H1 (cell line): ENCODE results near the gene ANKRD24. TPM values are rescaled to one million over a fixed set of nuclear protein-coding genes. Genes with fewer than 3 reads are reported as not detected.

Source experiments
- CTCF ChIA-PET: fragments of 300-600 bp; sonication (Branson Sonifier 250); formaldehyde crosslinking; loops from one replicate; lab custom pipeline; 2021; ENCODE audit not compliant: partially characterized antibody; lab: Charles Lee
- POLR2A ChIA-PET: fragments of 300-600 bp; sonication (Branson Sonifier 250); formaldehyde crosslinking; loops from one replicate; lab custom pipeline; 2021; ENCODE audit warnings: inconsistent platforms; ENCODE audit not compliant: partially characterized antibody; lab: Charles Lee
- DNase-seq, 2 experiments: peaks; one replicate each; pipeline versions ENCODE4 v3.0.0 to v3.0.0-alpha.2; 2010 to 2022; ENCODE audit warnings: low spot score in 2 of 2, low read depth in 1 of 2, mixed read lengths in 1 of 2
- FAIRE-seq: peaks from 2 replicates; lab custom pipeline; 2011; peaks lifted over from hg19 to GRCh38; lab: Jason Lieb, UNC
- H2AFZ ChIP-seq: 2 replicates; pipeline ENCODE4 v1.8.1; 2012; ENCODE audit warnings: low read length, inconsistent platforms
- H2AK5ac ChIP-seq: 2 replicates; pipeline ENCODE4 v1.6.1; 2013; ENCODE audit warnings: low read depth, low read length
- H2BK120ac ChIP-seq: replicated peaks from 2 replicates; pipeline ENCODE3; 2013; ENCODE audit warnings: low read depth, low read length, inconsistent platforms
- H2BK12ac ChIP-seq: 2 replicates; pipeline ENCODE4 v1.6.1; 2013; ENCODE audit warnings: low read depth, low read length
- H2BK15ac ChIP-seq: 2 replicates; pipeline ENCODE4 v1.6.1; 2013; ENCODE audit warnings: low read length
- H2BK20ac ChIP-seq: 2 replicates; pipeline ENCODE4 v1.6.1; 2013; ENCODE audit warnings: low read length
- H2BK5ac ChIP-seq: 2 replicates; pipeline ENCODE4 v1.6.1; 2013; ENCODE audit warnings: low read depth, low read length
- H3K14ac ChIP-seq: 2 replicates; pipeline ENCODE4 v1.6.1; 2013; ENCODE audit warnings: inconsistent platforms; ENCODE audit not compliant: insufficient read length
- H3K18ac ChIP-seq: 2 replicates; pipeline ENCODE4 v1.6.1; 2013; ENCODE audit warnings: low read length; ENCODE audit errors: extremely low read depth
- H3K23ac ChIP-seq: 2 replicates; pipeline ENCODE4 v1.6.1; 2013; ENCODE audit warnings: inconsistent platforms; ENCODE audit not compliant: insufficient read length
- H3K23me2 ChIP-seq: 2 replicates; pipeline ENCODE4 v1.6.1; 2013; ENCODE audit warnings: low read depth, low read length
- H3K27ac ChIP-seq: 2 replicates; pipeline ENCODE4 v1.6.1; 2011; ENCODE audit warnings: low read depth, low read length, inconsistent platforms
- H3K27me3 ChIP-seq, 4 experiments: replicated peaks in 1 of 4; 1 replicate in 1 of 4; 2 replicates in 3 of 4; pipeline versions ENCODE4 v1.6.1 to v1.8.1; 2011 to 2013; ENCODE audit warnings: low read length in 3 of 4, mild to moderate bottlenecking in 3 of 4, inconsistent platforms in 2 of 4, mixed read lengths in 2 of 4, moderate library complexity in 1 of 4; ENCODE audit not compliant: control insufficient read depth in 3 of 4, insufficient read depth in 3 of 4; ENCODE audit errors: extremely low read depth in 1 of 4
- H3K36me3 ChIP-seq, 4 experiments: 2 replicates each; pipeline versions ENCODE4 v1.6.1 to v1.8.1; 2011 to 2013; ENCODE audit warnings: mild to moderate bottlenecking in 4 of 4, low read length in 3 of 4, moderate library complexity in 2 of 4, control low read depth in 1 of 4, inconsistent platforms in 1 of 4; ENCODE audit not compliant: insufficient read depth in 4 of 4, control insufficient read depth in 2 of 4
- H3K4ac ChIP-seq: replicated peaks from 2 replicates; pipeline ENCODE3; 2013; ENCODE audit warnings: low read length, low read depth, mixed read lengths, inconsistent platforms; ENCODE audit not compliant: insufficient read length
- H3K4me1 ChIP-seq, 4 experiments: replicated peaks in 1 of 4; 1 replicate in 1 of 4; 2 replicates in 3 of 4; pipeline versions ENCODE4 v1.6.1 to v1.8.1; 2011 to 2013; ENCODE audit warnings: low read length in 3 of 4, inconsistent platforms in 2 of 4, mixed read lengths in 1 of 4; ENCODE audit not compliant: insufficient read depth in 4 of 4, control insufficient read depth in 3 of 4
- H3K4me2 ChIP-seq, 2 experiments: 2 replicates each; pipeline versions ENCODE4 v1.6.1 to v1.8.1; 2011 to 2013; ENCODE audit warnings: low read depth in 2 of 2, low read length in 2 of 2, control low read depth in 1 of 2, inconsistent platforms in 1 of 2, mild to moderate bottlenecking in 1 of 2; ENCODE audit not compliant: insufficient read depth in 1 of 2
- H3K4me3 ChIP-seq, 4 experiments: fragments of 200-600, 300-600 bp in 1 of 4; sonication (generic), shearing (Covaris generic), sonication (Bioruptor Twin) in 1 of 4; 2 replicates each; pipeline versions ENCODE4 v1.5.1 to v1.8.1; 2011 to 2016; ENCODE audit warnings: low read length in 4 of 4, low read depth in 3 of 4, control low read depth in 2 of 4, inconsistent platforms in 2 of 4, mild to moderate bottlenecking in 2 of 4, mixed read lengths in 1 of 4, moderate library complexity in 1 of 4; ENCODE audit not compliant: insufficient read depth in 2 of 4; ENCODE audit errors: extremely low read depth in 1 of 4
- H3K56ac ChIP-seq: replicated peaks from 2 replicates; pipeline ENCODE3; 2013; ENCODE audit warnings: low read depth, mild to moderate bottlenecking, mixed read lengths, low read length, inconsistent platforms; ENCODE audit not compliant: insufficient read length
- H3K79me1 ChIP-seq: 2 replicates; pipeline ENCODE4 v1.6.1; 2013; ENCODE audit warnings: low read depth, low read length, control low read depth
- H3K79me2 ChIP-seq, 2 experiments: 2 replicates each; pipeline versions ENCODE4 v1.6.1 to v1.8.1; 2012 to 2013; ENCODE audit warnings: low read length in 2 of 2, mild to moderate bottlenecking in 2 of 2, inconsistent platforms in 1 of 2; ENCODE audit not compliant: insufficient read depth in 2 of 2, control insufficient read depth in 1 of 2
- H3K9ac ChIP-seq, 4 experiments: replicated peaks in 1 of 4; 1 replicate in 1 of 4; 2 replicates in 3 of 4; pipeline versions ENCODE4 v1.6.1 to v1.8.1; 2011 to 2013; ENCODE audit warnings: low read depth in 3 of 4, low read length in 3 of 4, control low read depth in 2 of 4, mild to moderate bottlenecking in 2 of 4, moderate library complexity in 2 of 4, inconsistent platforms in 1 of 4; ENCODE audit errors: extremely low read depth in 1 of 4
- H3K9me3 ChIP-seq, 2 experiments: 2 replicates each; pipeline versions ENCODE4 v1.6.1 to v1.8.1; 2012 to 2013; ENCODE audit warnings: mild to moderate bottlenecking in 2 of 2, moderate library complexity in 2 of 2, control low read depth in 1 of 2, inconsistent platforms in 1 of 2, low read depth in 1 of 2, low read length in 1 of 2, mixed read lengths in 1 of 2; ENCODE audit not compliant: insufficient read depth in 2 of 2
- H4K20me1 ChIP-seq, 2 experiments: replicated peaks in 1 of 2; 2 replicates each; pipeline versions ENCODE3 to v1.8.1; 2011 to 2013; ENCODE audit warnings: inconsistent platforms in 2 of 2, low read length in 2 of 2, mild to moderate bottlenecking in 1 of 2; ENCODE audit not compliant: insufficient read depth in 2 of 2, control insufficient read depth in 1 of 2
- H4K5ac ChIP-seq: 2 replicates; pipeline ENCODE4 v1.6.1; 2013; ENCODE audit warnings: low read length, low read depth, mixed read lengths, inconsistent platforms; ENCODE audit not compliant: insufficient read length
- H4K8ac ChIP-seq: 2 replicates; pipeline ENCODE4 v1.8.0; 2013; ENCODE audit warnings: mild to moderate bottlenecking, moderate library complexity, low read length, inconsistent platforms; ENCODE audit not compliant: insufficient read depth; ENCODE audit errors: extremely low read depth
- H4K91ac ChIP-seq: replicated peaks from 2 replicates; pipeline ENCODE3; 2013; ENCODE audit warnings: low read length, mixed read lengths, inconsistent platforms; ENCODE audit not compliant: insufficient read length
- EP300 ChIP-seq, 2 experiments: IDR thresholded peaks; 1 replicate in 1 of 2; 2 replicates in 1 of 2; pipeline ENCODE4 v1.6.1; 2011 to 2012; ENCODE audit warnings: low read depth in 2 of 2, low read length in 2 of 2, mild to moderate bottlenecking in 2 of 2, borderline replicate concordance in 1 of 2, inconsistent platforms in 1 of 2, moderate library complexity in 1 of 2
- NANOG ChIP-seq: IDR thresholded peaks from 2 replicates; pipeline ENCODE4 v1.6.1; 2011; ENCODE audit warnings: low read length, low read depth, mild to moderate bottlenecking, inconsistent platforms; ENCODE audit not compliant: insufficient read depth, poor library complexity, severe bottlenecking
- NRF1 ChIP-seq: IDR thresholded peaks from 2 replicates; pipeline ENCODE4 v1.6.1; 2011; ENCODE audit warnings: mild to moderate bottlenecking, low read depth, low read length, improper control_type of control experiment
- RFX5 ChIP-seq: IDR thresholded peaks from 2 replicates; pipeline ENCODE4 v1.6.1; 2011; ENCODE audit warnings: low read depth, low read length, improper control_type of control experiment, borderline replicate concordance
- SUZ12 ChIP-seq: fragments of 200-600 bp; sonication (generic); IDR thresholded peaks from 2 replicates; pipeline ENCODE4 v1.6.1; 2012; ENCODE audit warnings: mild to moderate bottlenecking, inconsistent platforms, low read length, moderate library complexity, mixed read lengths
- TAF1 ChIP-seq: IDR thresholded peaks from 2 replicates; pipeline ENCODE4 v1.6.1; 2011; ENCODE audit warnings: mild to moderate bottlenecking, low read depth, low read length
- YY1 ChIP-seq: IDR thresholded peaks from 2 replicates; pipeline ENCODE4 v1.6.1; 2011; ENCODE audit warnings: low read depth, mild to moderate bottlenecking, low read length
- WGBS, 2 experiments: shearing (Covaris generic) in 1 of 2; methylation state at CpG; one replicate each; pipeline versions ENCODE4 v1.1.6 to v1.1.7; 2013 to 2015; ENCODE audit warnings: low lambda C conversion rate in 2 of 2, mixed read lengths in 2 of 2, inconsistent platforms in 1 of 2, low coverage in 1 of 2, missing lambda C conversion rate in 1 of 2; ENCODE audit not compliant: insufficient replicate concordance in 2 of 2, insufficient coverage in 1 of 2, insufficient read length in 1 of 2; ENCODE audit errors: extremely low coverage in 1 of 2, missing lambda C conversion rate in 1 of 2; 5-methylcytosine and 5-hydroxymethylcytosine counted together
- polyA plus RNA-seq, 7 experiments: library from polyadenylated mRNA; depleted of rRNA in 3 of 7; stranded (reverse) in 5 of 7; unstranded in 2 of 7; fragments of >200 nt in 5 of 7; fragments of 200-250 nt in 2 of 7; gene quantifications; 1 replicate in 5 of 7; 2 replicates in 1 of 7; 4 replicates in 1 of 7; pipeline versions ENCODE4 v1.2.1 to v1.2.3, GENCODE V29; 2011 to 2013; ENCODE audit warnings: missing spikeins in 2 of 7, mixed read lengths in 2 of 7
- total RNA-seq: library from RNA; stranded (reverse); fragmentation: NEBNext Ultra II Directional; extraction: Animal tissue kit (Norgen Biotek cat#: 25700); gene quantifications from 2 replicates; pipeline ENCODE4 v1.2.1, GENCODE V29; 2021

Gene ANKRD24
- total and polyA plus RNA-seq, 2 of the 8 experiments (the other 6 are each of a cell fraction or from before 2014, with no cell fraction given), result 7.6 to 14.1 TPM

GRCh38 chr19:4154571-4155312 is 27.7 kb upstream of the ANKRD24 start:
- no peak for TF ChIP-seq TAF1
- no peak for TF ChIP-seq YY1
- TF ChIP-seq RFX5, result no peak
- TF ChIP-seq NRF1, result no peak
- no peak for TF ChIP-seq EP300 (IDR thresholded peaks at IDR 0.05; ENCODE audit: borderline replicate concordance in 1 of 2, low read depth in 2 of 2, low read length in 2 of 2)
- no peak for TF ChIP-seq NANOG
- TF ChIP-seq SUZ12, result no peak
- Histone ChIP-seq H3K27ac (no peak overlapping the region), H3K79me2 (no peaks in the 10 kb centered on the region), H3K23me2 (no peaks in the 10 kb centered on the region), H3K4me3 (no peak overlapping the region), H4K91ac (no peak overlapping the region), H2BK5ac (no peak overlapping the region), H3K4ac (no peak overlapping the region), H4K5ac (no peak overlapping the region), H4K20me1 (no peaks in the 10 kb centered on the region), H3K9me3 (no peaks in the 10 kb centered on the region), H3K4me1 (no peaks in the 10 kb centered on the region; a peak in 1 of 7 replicates), H3K4me2 (no peak overlapping the region), H2AK5ac (no peak overlapping the region), H3K79me1 (no peaks in the 10 kb centered on the region), H3K18ac (no peak overlapping the region), H2BK15ac (peak overlapping the region; percentile 46; the same call in 1 of the 2 replicates), H2AFZ (no peak overlapping the region; the same call in 1 of the 2 replicates), H3K27me3 (no peaks in the 10 kb centered on the region; a peak in 2 of 7 replicates), H3K9ac (no peak overlapping the region), H2BK20ac (no peak overlapping the region), H3K14ac (no peak overlapping the region), H4K8ac (peak overlapping the region; percentile 84; the same call in 1 of the 2 replicates), H3K36me3 (no peaks in the 10 kb centered on the region), H3K23ac (no peak overlapping the region), H2BK12ac (no peak overlapping the region), H3K56ac (no peak overlapping the region), H2BK120ac (no peak overlapping the region)
- WGBS, 2 experiments, result 92% methylated on average over 21 of the region's 21 CpGs; no CpG with 5 or more reads in 1 of the 2 experiments
- DNase-seq (no peak), FAIRE-seq (no peak)
- ChIA-PET CTCF (interaction anchor here (4.1 to 8.5 kb wide), 2 partner anchors 13 to 14 kb away, joined by 27 to 79 read pairs; no protein-coding TSS in a partner anchor), POLR2A (interaction anchor here (1.1 kb wide), 1 partner anchor 84 kb away, joined by 3 read pairs; no protein-coding TSS in a partner anchor)
